CD4-positive, alpha-beta T cell treated with Interleukin-17A for 4 hours (primary cell): ENCODE results near the gene GNG14.
"Not testable (repeated sequence)": the region's sequence is repeated elsewhere in the genome, so short reads cannot be mapped to it uniquely, and the experiment has no call there.

ENCODE experiments used
- DNase-seq: peaks from one replicate; pipeline ENCODE4 v3.0.0-alpha.2; 2020; ENCODE audit warnings: mixed read lengths

GNG14 gene

GRCh38 chr19:12725612-12726011 is 37.8 kb downstream of the GNG14 start:
- DNase-seq = not testable (repeated sequence)

- DNase-seq = no peak
Observed at GRCh38 chr19:12726988-12727316, 39.2 kb downstream of the GNG14 start.

GRCh38 chr19:12727745-12728433 is 40.1 kb downstream of the GNG14 start:
- DNase-seq = no peak

- no peak for DNase-seq
Observed at GRCh38 chr19:12730064-12730463, 42.3 kb downstream of the GNG14 start.

GRCh38 chr19:12731337-12731736 is 43.5 kb downstream of the GNG14 start:
- no peak for DNase-seq

- DNase-seq = peak; percentile 55
Observed at GRCh38 chr19:12733369-12734214, 45.8 kb downstream of the GNG14 start.

GRCh38 chr19:12736995-12737834 is 49.4 kb downstream of the GNG14 start, which contains the start of gene GET3:
TSS of gene GET3 (plus strand) at chr19:12737497. CDS start at chr19:12737506, 9 bp downstream.
- peak; percentile 79 for DNase-seq

GRCh38 chr19:12737835-12738351 is 50.1 kb downstream of the GNG14 start:
- DNase-seq = no peak
